DMS53 treated with DMSO at 0.1 percent for 48 hours (cell line): ENCODE data around the gene OPRD1.

ENCODE experiments used
- DNase-seq: peaks from one replicate; lab custom pipeline; 2025; ENCODE audit not compliant: unreplicated experiment; lab: John Stamatoyannopoulos, UW

The OPRD1 gene

DNA sequence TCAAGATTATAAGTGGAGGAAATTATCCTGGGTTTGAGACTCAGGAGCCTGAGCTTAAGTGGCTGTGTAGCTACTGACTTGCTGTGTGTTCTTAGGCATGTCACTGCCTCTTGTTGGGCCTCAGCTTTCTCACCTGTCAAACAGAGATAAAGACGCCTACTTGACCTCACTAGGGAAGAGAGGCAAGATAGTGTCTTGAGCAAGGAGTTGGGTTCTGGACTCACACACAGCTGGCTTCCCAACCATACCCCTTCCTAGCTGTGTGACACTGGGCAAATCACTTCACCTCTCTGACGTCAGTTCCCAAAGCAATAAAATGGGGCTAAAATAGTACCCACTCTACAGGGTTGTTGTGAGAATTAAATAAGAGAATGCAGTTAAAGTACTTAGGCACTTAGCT, 90.8 kb downstream of the OPRD1 start:
- no peak for DNase-seq

DNA sequence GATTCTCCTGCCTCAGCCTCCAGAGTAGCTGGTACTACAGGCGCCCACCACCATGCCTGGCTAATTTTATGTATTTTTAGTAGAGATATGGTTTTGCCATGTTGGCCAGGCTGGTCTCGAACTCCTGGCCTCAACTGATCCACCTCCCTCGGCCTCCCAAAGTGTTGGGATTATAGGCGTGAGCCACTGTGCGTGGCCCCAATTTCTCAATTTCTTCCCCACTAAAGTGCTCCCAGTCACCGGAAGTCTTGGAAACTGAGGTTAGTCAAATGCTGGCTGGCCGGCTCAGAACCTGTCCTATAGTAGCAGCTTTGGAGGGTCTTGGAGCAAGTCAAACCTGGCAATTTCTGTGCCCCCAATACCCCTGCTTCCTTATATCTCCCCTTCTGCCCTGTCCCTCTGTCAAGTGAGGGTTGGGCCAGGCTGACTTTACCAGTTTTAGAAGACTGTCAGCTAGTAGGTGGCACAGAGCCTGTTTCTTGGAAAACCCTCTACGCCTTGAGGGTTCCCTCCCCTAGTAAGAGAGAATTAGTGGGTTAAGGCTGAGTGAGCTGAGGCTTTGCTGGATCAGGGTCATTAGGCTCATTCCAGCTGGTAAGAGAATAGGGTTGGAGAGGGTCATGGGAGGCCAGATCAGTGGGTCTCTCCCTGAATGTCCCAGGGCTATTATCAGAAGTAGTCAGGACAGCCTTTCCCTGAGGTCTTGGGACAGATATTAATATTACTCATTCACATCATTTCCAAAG, 94.1 kb downstream of the OPRD1 start:
- DNase-seq = no peak

DNA sequence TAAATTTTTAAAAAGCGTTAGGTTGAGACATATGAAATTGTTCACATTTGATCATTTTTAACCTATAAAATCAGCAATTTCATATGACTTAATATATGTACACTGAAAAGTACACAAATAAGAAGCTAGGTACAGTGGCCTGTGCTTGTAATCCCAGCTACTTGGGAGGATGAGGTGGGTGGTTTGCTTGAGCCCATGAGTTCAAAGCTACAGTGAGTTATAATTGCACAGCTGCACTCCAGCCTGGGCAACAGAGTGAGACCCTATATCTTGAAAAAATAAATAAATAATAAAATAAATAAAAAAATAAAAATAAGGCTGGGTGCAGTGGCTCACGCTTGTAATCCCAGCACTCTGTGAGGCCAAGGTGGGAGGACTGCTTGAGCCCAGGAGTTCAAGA, 97.2 kb downstream of the OPRD1 start:
- no peak for DNase-seq

DNA sequence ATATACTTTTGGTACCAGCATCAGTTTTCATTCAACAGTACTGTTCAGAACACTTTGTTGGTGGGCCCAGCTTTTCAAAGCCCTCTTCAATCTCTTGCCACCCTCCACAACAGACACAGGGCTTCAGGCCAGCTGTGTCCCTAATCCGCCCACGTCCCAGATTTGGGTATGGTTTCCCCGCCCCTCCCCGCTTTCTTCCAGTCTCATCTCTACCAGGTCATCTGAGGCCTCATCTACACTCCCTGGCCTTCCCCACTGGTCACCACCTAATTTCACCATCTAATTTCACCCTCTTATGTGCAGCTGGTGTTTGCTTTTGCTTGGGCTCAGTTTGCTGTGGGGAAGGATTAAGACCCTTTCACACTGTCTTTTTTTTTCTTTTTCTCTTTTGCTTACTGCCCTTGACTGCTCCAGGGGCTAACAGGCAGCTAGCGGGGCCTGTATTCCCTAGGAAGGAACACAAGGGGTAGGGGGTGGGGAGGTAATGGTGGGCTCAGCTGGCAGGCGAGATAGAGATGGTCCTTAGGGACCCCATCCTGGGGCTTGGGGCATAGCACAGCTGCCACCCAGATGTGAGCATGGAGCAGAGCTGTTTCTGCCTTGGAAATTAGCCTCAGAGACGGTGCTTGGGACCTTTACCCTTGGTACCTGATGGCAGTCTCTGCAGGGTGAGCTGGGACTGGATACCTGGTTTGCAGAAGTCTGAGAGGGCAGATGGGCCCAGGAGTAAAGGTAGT, 98.6 kb downstream of the OPRD1 start:
- DNase-seq = no peak

DNA sequence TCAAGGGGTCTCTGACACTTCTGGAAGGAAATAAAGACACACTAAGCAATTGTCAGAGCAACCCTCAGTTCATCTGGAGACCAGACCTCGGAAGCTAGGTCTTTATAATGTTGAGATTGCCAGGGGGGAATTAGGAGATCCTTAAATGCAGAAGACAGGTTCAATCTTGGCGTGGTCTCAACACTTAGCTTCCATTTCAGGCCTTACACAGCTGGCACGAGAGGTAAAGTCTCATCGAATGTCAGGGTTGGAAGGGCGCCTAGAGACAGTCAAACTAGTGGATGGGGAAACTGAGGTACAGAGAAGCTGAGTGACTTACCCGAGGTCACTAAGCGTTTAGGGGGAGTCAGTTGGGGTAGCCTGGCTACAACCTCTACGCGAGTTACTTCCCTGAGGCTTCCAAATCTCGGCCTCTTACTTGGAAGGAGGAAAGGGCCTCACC, 101.8 kb downstream of the OPRD1 start:
- no peak for DNase-seq

DNA sequence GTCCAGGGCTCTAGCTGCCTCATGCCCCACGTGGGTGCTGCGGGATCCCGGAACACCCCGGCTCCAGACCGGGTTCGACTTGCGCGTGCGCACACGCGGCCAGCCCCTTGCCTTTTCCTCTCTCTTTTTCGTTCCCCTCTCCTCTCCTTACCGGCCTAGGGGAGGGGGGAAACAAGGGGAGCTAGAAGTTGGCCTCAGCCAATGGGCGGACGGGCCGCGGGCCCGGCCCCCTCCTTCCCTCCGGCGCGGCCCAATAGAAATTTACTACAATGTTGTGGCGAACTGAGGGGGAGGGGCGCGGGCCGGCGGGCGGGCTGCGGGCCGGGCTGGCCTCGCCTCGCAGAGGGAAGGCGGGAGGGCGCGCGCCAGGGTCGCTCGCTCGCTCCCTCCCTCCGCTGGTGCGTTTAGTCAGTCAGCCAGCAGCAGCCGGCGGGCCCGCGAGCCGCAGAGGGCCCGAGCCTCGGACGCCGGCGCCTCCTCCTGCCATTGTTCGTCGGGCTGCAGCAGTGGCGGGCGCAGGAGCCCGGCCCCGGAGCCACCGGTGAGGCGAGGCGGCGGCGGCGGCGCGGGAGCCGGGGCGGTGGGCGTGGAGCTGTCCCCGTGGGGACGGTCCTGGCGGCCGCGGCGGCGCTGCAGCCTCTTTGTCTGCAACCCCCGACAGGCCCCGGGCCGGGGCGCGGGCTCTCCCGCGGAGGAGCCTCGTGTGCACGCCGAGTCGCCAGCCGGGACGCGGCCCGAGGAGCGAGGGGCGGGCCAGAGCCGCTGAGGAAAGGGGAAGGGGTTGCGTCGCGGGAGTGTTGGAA, 102.5 kb downstream of the OPRD1 start, which contains the start of gene EPB41:
EPB41 (plus strand) TSS at position 342 of the 803 bp plus-strand sequence. CDS start 72,869 bp downstream, outside the sequence.
- DNase-seq = peak; percentile 91

DNA sequence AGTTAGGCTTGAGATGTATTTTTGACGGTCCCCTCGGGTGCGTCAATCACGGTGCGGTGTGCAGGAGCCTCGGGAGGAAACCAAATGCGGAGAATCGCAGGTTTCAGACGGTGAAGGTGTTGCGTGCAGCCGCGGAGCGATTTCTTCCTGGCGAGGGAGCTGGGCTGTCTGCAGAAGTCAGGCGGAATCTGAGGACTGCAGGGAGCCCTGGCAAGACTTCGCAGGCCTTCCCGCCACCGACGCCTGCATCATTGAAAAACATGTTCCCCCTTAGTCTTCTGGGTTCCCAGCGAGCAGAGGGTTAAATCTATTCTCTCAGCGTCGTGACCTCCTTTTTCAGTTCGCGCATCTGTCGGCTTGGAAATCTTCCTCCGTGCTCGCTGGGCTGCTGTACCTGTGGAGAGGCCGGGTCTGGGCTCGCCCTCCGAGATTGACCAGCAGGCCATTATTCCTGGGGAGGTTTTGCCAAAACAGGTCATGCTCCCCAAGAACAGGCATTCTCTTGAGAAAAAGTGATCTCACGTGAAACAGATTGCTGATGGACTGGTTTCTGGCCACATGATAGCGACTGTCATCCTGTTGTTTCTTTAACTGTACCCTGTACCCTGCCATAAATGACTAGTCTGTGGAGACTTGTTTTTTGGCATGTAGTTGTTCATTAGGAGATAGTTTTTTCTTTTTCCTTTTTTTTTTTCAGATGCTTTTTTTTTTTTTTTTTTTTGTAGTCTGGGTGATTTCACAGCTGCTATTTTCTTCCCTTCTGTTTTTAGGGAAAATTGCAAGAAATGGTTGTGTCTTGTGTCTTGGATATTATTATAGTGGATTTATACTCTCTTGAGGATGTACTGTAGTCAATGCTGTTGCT, 103.3 kb downstream of the OPRD1 start:
- DNase-seq = peak; percentile 40

DNA sequence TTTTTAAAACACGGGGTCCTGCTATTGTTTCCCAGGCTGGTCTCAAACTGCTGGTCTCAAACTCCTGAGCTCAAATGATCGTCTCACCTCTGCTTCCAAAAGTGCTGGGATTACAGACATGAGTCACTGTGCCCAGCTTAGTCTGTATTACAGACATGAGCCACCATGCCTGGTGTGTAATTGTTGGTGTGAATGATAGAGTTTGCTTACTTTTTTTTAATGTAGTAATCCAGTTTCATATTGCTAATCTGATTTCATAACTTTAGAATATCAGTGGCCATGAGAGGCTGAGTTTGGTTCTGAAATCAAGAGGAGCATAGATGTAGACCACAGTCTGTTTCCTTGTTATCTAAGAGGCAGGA, 105.8 kb downstream of the OPRD1 start:
- no peak for DNase-seq
